HG03558 (cell line): ENCODE results near the gene GPC3.
"Not testable (repeated sequence)": the region's sequence is repeated elsewhere in the genome, so short reads cannot be mapped to it uniquely, and the experiment has no call there.

ENCODE experiments used
- ATAC-seq: cut with Tn5 transposase; IDR thresholded peaks from one replicate; pipeline ENCODE4 v1.9.1; 2021; ENCODE audit warnings: moderate number of reproducible peaks; ENCODE audit not compliant: unreplicated experiment; ENCODE audit errors: extremely low read depth

The GPC3 gene

GRCh38 chrX:133792198-133792953 is 193.0 kb downstream of the GPC3 start:
- ATAC-seq: no peak

GRCh38 chrX:133789829-133790228 is 195.6 kb downstream of the GPC3 start:
- ATAC-seq: no peak

GRCh38 chrX:133786382-133786781 is 199.0 kb downstream of the GPC3 start:
- ATAC-seq: no peak

GRCh38 chrX:133783274-133783673 is 202.1 kb downstream of the GPC3 start:
- no peak for ATAC-seq

DNA sequence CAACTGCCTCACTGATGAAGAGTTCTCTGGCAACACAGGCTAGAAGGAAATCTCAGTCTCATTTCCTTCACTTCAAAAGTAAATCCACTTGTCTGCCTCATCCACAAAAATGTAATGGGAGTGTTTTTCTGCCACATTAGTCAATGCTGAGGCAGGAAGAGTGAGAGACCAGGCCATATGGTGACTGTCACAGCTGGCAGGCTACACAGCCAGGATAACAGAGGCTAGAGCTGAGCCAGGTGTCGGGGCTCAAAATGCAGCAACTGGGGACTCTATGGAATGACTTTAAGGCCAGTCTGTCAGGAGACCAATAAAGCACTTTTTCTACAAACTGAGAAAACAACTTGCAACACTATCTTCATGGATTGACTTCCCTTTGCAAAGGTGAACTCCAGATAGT is 204.2 kb downstream of the GPC3 start:
- no peak for ATAC-seq

DNA sequence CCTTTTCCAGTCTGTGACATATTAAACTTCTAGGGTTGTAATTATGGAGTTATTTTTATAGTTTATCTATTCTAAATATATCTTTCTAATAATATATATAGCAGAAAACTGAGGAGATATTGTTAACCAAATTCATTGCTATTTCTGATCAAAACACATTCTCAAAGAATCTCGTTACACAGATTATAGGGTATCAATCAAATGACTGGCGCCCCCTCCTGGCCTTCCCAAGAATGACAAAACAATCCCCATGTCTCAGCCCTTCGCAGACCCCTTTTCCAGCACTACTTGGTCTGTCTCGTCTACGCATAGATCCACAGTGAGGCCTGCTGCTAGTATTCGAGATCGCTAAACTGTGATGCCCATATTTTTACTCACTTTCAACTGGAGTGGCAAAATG is 209.3 kb downstream of the GPC3 start:
- ATAC-seq: no peak

DNA sequence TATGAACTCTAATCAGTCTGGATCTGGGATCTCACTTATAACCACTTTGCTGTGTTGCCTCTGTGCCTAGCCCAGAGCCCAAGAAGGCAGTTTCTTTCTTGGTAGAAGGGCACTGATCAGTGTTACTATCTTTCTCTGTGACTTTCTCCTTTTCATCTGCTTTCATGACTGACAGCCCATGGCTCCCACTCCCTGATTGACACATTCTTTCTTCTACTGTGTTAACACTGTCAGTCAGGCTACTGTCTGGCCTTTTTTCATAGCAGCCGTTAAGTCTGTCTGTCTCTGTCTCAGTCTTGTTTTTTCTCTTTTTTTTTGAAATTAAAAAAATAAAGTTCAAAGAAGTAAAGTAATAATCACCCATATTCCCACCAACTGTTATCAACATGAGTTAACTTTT is 210.6 kb downstream of the GPC3 start:
- ATAC-seq: no peak

- no peak for ATAC-seq
Observed at GRCh38 chrX:133771086-133771646, 214.2 kb downstream of the GPC3 start.

DNA sequence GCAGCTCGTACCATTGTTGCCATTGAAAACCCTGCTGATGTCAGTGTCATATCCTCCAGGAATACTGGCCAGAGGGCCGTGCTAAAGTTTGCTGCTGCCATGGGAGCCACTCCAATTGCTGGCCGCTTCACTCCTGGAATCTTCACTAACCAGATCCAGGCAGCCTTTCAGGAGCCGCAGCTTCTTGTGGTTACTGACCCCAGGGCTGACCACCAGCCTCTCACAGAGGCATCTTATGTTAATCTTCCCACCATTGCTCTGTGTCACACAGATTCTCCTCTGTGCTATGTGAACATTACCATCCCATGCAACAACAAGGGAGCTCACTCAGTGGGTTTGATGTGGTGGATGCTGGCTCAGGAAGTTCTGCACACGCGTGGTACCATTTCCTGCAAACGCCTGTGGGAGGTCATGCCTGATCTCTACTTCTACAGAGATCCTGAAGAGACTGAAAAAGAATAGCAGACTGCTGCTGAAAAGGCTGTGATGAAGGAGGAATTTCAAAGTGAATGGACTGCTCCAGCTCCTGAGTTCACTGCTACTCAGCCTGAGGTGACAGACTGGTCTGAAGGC is 222.3 kb downstream of the GPC3 start:
- not testable (repeated sequence) for ATAC-seq

DNA sequence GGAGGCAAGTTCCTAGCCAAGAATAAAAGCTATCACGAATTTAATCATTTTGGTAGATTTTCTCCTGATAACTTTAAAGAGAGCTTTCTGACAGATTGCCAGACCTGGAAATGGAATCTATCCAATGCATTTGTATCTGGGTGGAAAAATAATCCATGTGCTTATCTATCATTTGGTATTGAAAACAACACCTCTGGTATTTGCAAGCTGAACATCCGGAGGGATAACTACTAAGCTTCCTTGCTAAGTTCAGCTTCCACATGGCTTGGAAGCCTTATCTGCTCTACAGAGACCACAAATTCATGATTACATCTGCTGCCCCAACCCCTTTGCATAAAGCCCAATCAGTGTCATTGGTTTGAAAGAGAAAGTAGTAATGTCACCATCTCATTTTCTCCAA is 230.7 kb downstream of the GPC3 start:
- ATAC-seq: no peak

DNA sequence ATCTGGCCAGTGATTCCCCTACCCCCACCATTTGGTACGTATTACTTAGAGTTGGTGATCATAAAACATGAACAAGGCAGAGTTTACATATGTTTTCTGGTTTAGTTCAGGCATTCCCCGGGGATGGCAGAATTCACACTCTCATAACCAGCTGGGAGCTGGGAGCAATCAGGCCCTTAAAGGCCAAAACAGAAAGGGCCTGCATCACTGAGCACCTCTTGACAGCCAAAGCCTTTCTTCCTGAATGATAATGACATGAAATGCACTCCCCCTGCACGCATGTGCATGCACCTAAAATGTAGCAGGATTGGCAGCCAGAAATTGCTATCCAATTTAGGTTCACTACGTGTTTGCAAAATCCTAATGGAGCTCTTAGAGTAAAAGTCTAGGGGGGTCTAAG is 235.4 kb downstream of the GPC3 start:
- no peak for ATAC-seq

GRCh38 chrX:133749370-133749769 is 236.0 kb downstream of the GPC3 start:
- ATAC-seq: no peak

DNA sequence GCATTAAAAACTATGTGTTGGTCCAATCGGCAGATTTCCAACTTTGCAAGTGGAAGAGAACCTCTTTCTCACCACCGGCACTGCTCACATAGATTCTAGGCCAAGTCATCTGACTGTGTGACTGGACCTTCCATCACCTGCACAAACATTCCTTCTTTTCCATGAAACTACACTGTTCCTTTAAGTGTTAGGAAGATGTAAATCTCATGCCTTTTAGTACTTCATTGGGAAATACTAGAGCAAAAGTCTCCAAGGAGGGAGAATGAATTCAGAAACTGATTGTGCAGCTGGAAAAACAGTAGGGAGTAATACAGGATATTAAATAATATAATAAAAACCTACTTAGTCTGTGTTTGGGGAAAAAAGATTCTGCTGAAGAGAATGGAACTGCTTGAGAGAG is 238.2 kb downstream of the GPC3 start:
- no peak for ATAC-seq

DNA sequence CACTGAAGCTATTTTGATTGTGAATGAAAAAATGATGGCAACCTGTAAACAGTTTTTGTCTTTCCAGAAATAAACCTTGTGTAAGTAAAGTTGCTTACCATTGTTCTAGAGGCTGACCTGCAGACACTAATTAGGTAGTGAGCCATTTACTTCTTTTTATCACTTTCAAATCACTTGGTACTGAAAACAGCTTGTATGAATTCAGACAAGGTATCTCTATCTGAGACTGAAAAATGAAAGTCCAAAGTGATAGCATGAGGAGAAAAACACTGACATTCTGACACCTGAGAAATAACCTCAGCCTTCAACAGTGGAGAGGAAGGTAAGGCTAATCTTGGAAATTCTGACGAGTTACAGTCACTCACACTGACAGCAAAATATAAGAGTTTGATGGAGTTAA is 238.8 kb downstream of the GPC3 start:
- ATAC-seq: no peak

- ATAC-seq: no peak
Observed at GRCh38 chrX:133745349-133745748, 240.0 kb downstream of the GPC3 start.

- no peak for ATAC-seq
Observed at GRCh38 chrX:133742602-133743305, 242.6 kb downstream of the GPC3 start.

DNA sequence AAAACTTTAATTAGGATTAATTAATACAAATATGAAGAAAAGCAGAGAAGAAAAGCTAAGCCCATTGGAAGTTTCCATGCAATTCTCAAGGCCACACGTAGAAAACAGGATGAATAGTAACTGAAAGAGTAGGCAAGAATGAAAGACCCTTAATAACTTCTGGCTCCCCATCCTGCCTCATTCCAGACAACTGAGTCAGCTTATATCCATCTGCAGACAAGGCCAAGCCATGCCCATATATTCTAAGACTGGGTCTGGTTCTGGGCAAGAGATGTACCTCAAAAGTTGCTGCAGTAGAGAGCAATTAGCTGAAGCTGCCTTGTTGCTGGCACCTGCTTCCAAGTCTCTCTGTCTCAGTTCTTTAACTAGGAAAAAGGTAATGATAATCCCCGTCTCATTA is 244.1 kb downstream of the GPC3 start:
- no peak for ATAC-seq

GRCh38 chrX:133726642-133727041 is 258.8 kb downstream of the GPC3 start:
- ATAC-seq: no peak

DNA sequence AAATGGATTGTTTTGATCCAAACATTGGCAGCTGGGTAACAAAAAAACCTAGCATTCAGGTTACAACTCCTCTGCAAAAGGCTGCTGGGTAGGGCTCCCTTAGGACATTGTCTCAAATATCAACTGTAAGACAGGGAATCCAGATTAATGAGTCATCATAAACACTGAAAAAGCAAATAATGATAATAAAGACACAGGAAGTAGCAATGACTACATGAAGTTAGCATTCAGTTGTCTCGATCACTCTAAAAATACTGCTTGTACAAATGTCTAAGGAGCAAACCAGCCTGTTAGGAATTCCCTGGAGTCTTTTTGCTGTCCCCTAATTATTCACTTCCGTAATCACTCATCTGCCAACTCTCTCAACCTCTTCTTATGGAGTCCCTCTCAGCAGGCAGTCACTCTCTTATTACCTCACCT is 259.2 kb downstream of the GPC3 start:
- ATAC-seq: no peak

DNA sequence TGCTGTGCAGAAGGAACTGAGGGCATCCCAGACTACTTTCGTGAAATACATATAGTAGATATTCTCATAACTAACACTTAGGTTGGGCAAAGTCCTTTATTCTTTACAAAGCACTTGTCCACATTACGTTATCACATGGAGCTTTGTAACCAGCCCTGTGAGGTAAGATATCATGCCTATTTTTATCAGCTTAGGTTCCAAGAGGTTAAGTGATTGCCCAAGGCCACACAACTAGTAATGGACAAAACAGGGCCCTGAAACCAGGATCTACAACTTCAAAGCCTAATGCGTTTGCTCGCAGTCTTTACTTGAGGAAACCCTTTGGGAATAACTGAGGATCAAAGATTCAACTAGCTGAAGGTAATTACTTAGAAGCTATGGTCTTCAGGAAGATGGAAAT is 261.5 kb downstream of the GPC3 start:
- no peak for ATAC-seq

DNA sequence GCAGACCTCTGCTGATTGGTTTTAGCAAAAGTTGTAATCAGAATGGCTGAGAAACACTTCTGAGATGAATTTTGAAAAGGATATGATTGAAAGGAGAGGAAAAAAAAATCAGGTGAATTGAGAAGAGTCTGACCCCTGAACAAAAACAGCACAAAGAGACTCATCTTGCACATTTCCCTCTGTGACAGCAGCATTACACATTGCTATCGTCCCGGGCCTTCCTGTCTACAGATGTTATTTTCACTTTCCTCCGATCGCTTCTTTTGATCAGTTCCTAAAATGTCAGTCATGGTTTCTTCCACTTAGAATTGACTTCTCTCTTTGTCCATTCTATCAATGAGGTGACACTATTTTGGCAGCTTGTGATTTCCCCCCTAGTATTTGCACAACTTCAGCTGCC is 262.6 kb downstream of the GPC3 start:
- no peak for ATAC-seq
